Breast epithelium (tissue), 4 donors: Measurements from ENCODE around the gene NME9. TPM values are rescaled to one million over a fixed set of nuclear protein-coding genes. Genes with fewer than 3 reads are reported as not detected.

Experiments
- DNase-seq, 2 donors: peaks; one replicate each; pipeline ENCODE4 v3.0.0-alpha.2; 2019; ENCODE audit warnings: low spot score in 2 of 2
- H3K27ac ChIP-seq, 2 donors: fragments of 200-600 bp; sonication (generic) in 1 of 2; one replicate each; pipeline ENCODE4 v1.5.1; 2016 to 2019; ENCODE audit warnings: mild to moderate bottlenecking in 1 of 2
- H3K27me3 ChIP-seq, 2 donors: fragments of 200-600 bp; sonication (generic) in 1 of 2; one replicate each; pipeline versions ENCODE4 v1.5.1 to v1.6.0; 2017 to 2019; ENCODE audit warnings: control low read depth in 1 of 2, mild to moderate bottlenecking in 1 of 2
- H3K36me3 ChIP-seq: fragments of 200-600 bp; one replicate; pipeline ENCODE4 v1.5.1; 2019
- H3K4me1 ChIP-seq, 2 donors: fragments of 200-600 bp; sonication (generic); one replicate each; pipeline ENCODE4 v1.5.1; 2016 to 2019; ENCODE audit warnings: control low read depth in 1 of 2
- H3K4me3 ChIP-seq, 3 donors: fragments of 200-600 bp; sonication (generic); 1 replicate in 2 of 3; 2 replicates in 1 of 3; pipeline ENCODE4 v1.5.1; 2016 to 2019; ENCODE audit warnings: mild to moderate bottlenecking in 3 of 3, moderate library complexity in 2 of 3
- H3K9me3 ChIP-seq, 2 donors: fragments of 200-600 bp; sonication (generic) in 1 of 2; one replicate each; pipeline ENCODE4 v1.5.1; 2016 to 2019; ENCODE audit warnings: control low read depth in 1 of 2
- POLR2A ChIP-seq: fragments of 450-650 bp; IDR thresholded peaks from one replicate; pipeline ENCODE4 v1.6.1; 2016; ENCODE audit warnings: antibody characterized with exemption, mild to moderate bottlenecking, moderate library complexity
- POLR2AphosphoS5 ChIP-seq, 3 donors: sonication (generic); formaldehyde crosslinking; IDR thresholded peaks; one replicate each; pipeline ENCODE4 v1.6.1; 2017; ENCODE audit warnings: antibody characterized with exemption in 3 of 3
- intact Hi-C: fragments of 100-400 bp; cut with DNase I; formaldehyde crosslinking; loops from one replicate; pipeline ENCODE4 v1.15.1; 2023; ENCODE audit warnings: low total_unique reads
- total RNA-seq, 3 donors: library from RNA; depleted of rRNA; stranded (reverse); fragments of >200 nt; gene quantifications; one replicate each; pipeline ENCODE4 v1.1.0, GENCODE V29; 2016
- TF ChIP-seq, protein P1 (sequence below), 3 donors: fragments of 450-650 bp; IDR thresholded peaks; one replicate each; pipeline ENCODE4 v1.5.1; 2016 to 2017; ENCODE audit warnings: antibody characterized with exemption in 3 of 3, mild to moderate bottlenecking in 3 of 3, moderate library complexity in 3 of 3

Gene NME9
- total RNA-seq, 3 donors from 2014 or later: 0.48 to 1.3 (median 0.98) TPM

DNA sequence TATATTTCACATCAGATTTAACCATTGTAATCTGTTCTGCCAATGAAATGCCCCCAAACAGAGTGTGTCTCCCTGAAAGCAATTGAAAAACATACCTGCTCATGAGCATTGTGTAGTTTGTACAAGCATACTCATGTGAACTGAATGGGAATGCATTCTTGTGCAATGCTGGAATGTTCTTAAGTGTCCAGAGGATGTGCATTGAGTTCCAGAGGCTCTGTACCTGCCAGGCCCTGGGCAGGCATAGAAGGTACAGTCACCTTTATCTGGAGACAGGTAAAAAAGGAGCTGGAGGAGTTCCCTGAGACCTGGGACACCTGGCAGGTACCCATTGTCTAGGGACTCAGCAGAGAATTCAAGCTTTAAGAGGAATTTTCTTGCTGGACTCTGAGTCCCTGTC lies 21.5 kb upstream of the NME9 start:
- Histone ChIP-seq H3K4me1 (peaks cover 0 to 13% of the 10 kb centered on the region in 2 donors), H3K27ac (peak overlapping the region; percentile 95 to 96), H3K9me3 (no peaks in the 10 kb centered on the region), H3K27me3 (no peaks in the 10 kb centered on the region), H3K36me3 (no peaks in the 10 kb centered on the region), H3K4me3 (peak overlapping the region in 1 of 3 donors; percentile 88)
- no peak for DNase-seq
- intact Hi-C loops: no loop called here
- TF ChIP-seq, protein P1, sequence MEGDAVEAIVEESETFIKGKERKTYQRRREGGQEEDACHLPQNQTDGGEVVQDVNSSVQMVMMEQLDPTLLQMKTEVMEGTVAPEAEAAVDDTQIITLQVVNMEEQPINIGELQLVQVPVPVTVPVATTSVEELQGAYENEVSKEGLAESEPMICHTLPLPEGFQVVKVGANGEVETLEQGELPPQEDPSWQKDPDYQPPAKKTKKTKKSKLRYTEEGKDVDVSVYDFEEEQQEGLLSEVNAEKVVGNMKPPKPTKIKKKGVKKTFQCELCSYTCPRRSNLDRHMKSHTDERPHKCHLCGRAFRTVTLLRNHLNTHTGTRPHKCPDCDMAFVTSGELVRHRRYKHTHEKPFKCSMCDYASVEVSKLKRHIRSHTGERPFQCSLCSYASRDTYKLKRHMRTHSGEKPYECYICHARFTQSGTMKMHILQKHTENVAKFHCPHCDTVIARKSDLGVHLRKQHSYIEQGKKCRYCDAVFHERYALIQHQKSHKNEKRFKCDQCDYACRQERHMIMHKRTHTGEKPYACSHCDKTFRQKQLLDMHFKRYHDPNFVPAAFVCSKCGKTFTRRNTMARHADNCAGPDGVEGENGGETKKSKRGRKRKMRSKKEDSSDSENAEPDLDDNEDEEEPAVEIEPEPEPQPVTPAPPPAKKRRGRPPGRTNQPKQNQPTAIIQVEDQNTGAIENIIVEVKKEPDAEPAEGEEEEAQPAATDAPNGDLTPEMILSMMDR (IDR thresholded peaks at IDR 0.05): no peak
- TF ChIP-seq POLR2A (no peak), POLR2AphosphoS5 (IDR thresholded peaks at IDR 0.05) (no peak)

DNA sequence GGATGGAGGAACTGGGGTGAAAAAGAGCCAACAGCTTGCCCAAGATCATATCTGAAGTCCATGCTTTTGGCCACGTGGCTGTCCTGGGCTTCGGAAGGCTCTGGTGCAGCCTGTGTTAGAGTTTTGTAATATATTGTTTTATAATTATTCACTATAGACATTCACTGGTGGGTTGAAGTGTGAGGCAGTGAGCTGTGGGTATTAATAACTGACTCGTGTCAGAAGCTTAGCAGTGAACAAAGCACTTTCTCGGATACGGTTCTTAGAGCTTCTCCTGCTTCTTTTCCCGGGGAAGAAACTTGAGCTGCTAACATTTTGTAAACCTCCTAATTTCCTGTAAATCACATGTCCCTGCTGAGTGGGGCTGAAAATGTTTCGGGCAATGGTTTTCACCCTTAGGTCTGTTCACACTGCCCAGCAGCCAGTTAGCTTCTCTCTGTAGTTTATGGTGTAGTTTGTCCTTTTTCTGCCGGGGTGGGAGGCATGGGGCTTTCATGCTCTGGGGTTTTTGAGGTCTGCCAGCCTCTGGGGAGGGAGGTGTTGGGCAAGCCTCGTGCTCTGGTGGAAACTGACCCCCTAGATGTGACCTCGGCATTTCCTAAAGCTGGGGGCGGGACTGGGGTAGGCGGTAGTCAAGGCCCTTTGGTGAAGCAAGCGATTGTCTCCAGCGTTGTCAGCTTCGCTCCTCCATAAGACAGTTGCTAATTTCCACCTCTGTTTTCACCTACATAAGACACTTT lies 20.4 kb upstream of the NME9 start:
- Histone ChIP-seq H3K4me1 (peaks cover 0 to 8% of the 10 kb centered on the region in 2 donors), H3K9me3 (no peaks in the 10 kb centered on the region), H3K36me3 (no peaks in the 10 kb centered on the region), H3K27ac (peak overlapping the region; percentile 95 to 96), H3K4me3 (peak overlapping the region; percentile 82 to 88 (median 85)), H3K27me3 (no peaks in the 10 kb centered on the region)
- no peak for DNase-seq
- intact Hi-C loops: loop anchor here (5.0 kb wide), 1 partner anchor 1027 kb away; no protein-coding TSS in a partner anchor
- no peak for TF ChIP-seq POLR2AphosphoS5 (IDR thresholded peaks at IDR 0.05)
- TF ChIP-seq, protein P1 (IDR thresholded peaks at IDR 0.05): no peak
- TF ChIP-seq POLR2A: no peak

DNA sequence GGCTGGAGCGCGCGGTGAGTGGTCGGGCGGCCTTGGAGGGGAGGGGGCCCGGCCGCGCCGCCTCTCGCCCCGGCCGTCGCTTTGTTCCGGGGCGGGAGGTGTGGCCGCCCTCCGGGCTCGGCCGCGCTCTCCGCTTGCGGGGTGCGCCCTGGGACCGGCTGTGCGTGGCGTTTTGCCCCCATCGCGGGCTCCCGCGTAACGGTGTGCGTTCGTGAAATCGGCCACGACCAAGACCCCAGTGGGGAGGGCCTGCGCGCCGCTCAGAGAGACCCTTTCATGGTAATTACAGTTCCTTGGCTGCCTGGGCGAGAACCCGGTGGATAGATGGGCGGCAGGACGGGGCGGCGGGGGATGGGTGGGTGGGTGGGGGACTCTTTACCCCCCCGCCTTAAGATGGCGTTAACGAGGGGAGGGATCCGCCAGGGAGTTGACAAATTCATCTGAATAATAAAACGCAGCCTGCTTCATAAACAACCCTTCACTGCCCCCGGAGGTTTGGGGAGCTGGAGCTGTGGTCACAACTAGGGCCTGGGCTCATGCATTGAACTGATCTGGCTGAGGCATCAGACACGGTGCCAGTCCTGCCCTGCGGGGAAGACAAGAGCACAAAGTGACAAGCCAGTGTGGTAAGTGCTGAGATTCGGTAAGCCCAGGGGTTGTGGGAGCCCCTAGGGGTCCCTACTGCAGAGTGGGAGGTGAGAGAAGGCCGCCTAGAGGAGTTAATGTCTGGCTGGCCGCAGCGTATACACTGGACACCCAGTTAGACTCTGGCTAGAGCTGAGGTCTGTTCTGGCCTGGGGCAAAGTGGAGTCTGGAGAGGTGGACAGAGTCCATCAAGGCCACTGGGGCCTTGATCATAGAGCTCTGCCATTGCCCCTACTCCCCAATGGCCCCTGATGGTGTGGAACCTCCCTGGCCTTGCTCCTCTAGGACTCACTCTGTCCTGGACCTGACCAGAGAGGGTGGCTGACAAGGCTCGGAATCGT lies 19.4 kb upstream of the NME9 start:
- no peak for DNase-seq
- H3K4me3 ChIP-seq: peak overlapping the region; percentile 82 to 88 (median 85)
- no peak for TF ChIP-seq POLR2AphosphoS5 (IDR thresholded peaks at IDR 0.05)
- TF ChIP-seq, protein P1 (IDR thresholded peaks at IDR 0.05): no peak
- no peak for TF ChIP-seq POLR2A
- intact Hi-C loops: loop anchor here (5.0 kb wide), 1 partner anchor 1028 kb away; no protein-coding TSS in a partner anchor
- peaks cover 0 to 8% of the 10 kb centered on the region in 2 donors for H3K4me1 ChIP-seq
- peak overlapping the region; percentile 95 to 96 for H3K27ac ChIP-seq
- H3K27me3 ChIP-seq: no peaks in the 10 kb centered on the region
- H3K9me3 ChIP-seq: no peaks in the 10 kb centered on the region
- H3K36me3 ChIP-seq: no peaks in the 10 kb centered on the region

DNA sequence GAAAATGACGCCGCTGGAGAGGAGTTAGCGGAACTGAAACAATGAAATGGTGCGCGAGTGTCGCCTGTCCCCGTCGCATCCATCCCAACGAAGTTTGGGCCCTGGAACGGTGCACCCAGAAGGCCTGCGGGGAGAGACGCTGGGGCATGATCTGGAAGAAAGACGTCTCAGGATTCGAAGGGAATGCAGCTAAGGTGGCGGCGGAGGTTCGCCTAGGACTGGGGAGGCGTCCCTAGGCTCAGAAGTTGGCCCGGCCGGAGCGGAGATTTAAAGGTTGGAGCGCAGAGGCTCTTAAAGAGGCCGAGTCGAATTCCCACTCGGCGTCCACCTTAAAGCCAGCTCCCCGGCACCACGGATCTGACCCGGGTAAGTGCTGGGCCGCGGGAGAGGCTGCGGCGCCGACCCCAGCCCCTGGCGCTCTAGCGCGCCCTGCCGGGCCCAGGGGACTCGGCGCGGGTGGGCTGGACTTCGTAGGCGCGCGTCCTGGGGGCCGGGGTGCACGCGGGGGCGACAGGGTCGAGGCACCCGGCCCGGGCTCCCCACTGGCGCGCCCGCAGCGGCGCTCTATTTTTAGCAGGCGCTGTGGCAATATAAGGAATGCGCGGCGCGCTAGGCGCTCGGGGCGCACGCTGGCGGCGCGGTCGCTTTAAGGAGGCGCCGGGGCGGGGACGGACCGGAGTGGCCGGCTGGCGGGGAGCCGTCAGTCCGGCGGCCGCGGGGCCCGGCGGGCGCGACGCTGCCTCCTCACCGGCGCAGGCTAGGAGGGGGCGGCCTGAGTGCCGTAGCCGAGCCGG lies 18.5 kb upstream of the NME9 start, which contains the start of gene MRAS:
Gene MRAS (plus strand): TSS at position 620 of the 794 bp plus-strand sequence. CDS start 24,305 bp downstream, outside the sequence.
- Histone ChIP-seq H3K36me3 (no peaks in the 10 kb centered on the region), H3K9me3 (no peaks in the 10 kb centered on the region), H3K27ac (peak within 1 kb of the TSS; percentile 95 to 96), H3K4me1 (peaks cover 0 to 8% of the 10 kb centered on the region in 2 donors), H3K4me3 (peak within 1 kb of the TSS; percentile 82 to 88 (median 85)), H3K27me3 (no peaks in the 10 kb centered on the region)
- intact Hi-C loops: loop anchor here (5.0 kb wide), 1 partner anchor 1029 kb away; no protein-coding TSS in a partner anchor
- DNase-seq: peak; percentile 55 to 69
- no peak for TF ChIP-seq POLR2A
- TF ChIP-seq, protein P1 (IDR thresholded peaks at IDR 0.05): peak in 1 of 3 donors; percentile 40
